ENCODE results near the gene FCHSD1.

FCHSD1 gene

GRCh38 chr5:141672841-141673813 is 21.9 kb upstream of the FCHSD1 start:
- no peak for DNase-seq

DNA sequence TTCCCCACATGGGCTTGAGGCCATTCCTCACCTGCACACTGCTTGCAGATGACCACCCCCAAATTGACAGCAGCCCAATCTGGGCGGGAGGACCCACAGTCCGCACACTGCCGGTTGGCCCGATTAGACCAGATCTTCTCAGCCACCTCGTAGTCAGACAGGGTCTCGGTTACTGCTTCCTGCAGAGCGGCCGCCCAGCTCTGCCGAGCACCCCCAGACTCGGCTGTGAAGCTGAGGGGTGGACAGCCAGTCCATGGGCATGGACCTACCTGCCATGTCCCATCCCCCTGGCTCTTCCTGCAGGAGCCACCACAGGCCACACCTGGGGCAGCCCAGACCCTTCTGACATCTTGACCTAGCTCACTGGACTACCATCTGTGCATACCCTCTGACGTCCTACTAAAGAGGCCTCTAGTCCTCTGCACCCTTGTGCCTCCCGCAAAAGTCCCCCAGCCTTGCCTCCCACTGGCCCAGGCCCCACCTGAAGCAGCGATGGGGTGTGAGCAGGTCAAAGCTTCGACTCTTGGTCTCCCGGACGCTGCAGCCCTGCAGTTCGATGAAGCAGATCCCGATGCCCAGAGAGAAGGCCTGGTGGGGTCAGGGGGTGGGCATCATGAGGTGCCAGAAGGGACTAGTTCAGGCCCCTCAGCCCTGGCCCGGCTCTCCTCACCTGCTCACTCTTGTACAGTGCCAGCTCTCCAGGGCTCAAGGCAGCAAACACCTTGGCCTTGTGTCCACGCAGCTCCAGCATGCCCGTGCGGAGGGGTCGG is 21.0 kb upstream of the FCHSD1 start:
- DNase-seq: no peak

DNA sequence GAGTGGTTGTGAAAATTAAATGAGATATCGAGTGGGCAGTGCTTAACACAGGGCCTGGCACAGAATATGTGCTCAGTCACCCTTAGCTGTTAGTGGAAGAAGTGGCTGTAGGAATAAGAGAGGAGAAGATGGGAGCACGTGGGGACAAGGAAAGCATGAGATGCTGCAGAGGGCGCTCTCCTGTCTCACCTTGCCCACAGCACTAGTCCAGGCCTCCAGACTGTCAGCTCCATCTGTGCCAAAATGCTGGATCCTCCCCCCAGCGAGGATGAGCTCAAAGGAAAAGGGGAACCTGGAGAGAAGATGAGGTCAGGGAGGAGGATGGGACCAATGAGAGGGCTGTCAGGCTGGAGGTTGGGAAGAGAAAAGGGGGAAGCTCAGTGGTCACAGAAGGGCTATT is 18.3 kb upstream of the FCHSD1 start:
- DNase-seq: no peak

- no peak for DNase-seq
These were observed 17.5 kb upstream of the FCHSD1 start for GRCh38 chr5:141668601-141669265.

DNA sequence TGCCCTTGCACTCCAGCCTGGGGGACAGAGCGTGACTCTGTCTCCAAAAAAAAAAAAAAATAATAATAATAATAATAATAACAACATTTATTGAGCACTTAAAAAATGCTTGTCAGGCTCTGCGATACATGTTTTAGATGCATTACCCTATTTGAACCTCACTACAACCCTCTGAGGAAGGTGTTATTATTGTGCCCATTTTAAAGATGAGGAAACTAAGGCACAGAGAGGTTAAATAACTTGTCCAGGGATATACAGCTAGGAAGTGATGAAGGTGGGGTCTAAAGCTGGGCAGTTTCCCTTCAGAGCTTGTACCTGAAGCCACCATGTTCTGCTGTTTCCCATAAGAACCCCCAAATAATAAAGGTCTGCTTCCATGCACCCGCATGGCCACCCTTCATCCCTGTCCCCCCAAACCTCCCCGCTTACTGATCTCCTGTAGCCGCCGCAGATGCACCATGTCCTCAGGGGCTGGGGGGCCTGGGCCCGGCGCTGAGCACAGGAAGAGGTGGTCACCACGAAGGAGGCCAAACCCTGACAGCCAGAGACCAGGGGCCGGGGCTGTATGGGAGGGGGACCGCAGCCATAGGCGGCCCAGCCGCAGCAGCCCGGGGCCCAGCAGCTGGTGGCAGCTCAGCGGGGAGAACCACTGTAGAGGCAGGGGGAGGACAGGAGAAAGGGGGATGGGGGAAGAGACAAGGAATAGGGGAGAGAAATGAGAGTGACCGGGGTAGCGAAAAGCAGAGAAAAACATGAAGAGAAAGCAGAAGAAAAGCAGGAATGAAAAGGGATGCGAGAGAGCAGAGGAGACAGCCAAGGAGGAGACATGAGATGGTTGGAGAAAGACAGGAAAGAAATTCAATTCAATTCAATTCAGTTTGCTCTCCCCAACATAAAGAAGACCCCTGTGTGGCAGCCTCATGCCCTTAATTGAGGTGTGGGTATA is 15.1 kb upstream of the FCHSD1 start:
- no peak for DNase-seq

DNA sequence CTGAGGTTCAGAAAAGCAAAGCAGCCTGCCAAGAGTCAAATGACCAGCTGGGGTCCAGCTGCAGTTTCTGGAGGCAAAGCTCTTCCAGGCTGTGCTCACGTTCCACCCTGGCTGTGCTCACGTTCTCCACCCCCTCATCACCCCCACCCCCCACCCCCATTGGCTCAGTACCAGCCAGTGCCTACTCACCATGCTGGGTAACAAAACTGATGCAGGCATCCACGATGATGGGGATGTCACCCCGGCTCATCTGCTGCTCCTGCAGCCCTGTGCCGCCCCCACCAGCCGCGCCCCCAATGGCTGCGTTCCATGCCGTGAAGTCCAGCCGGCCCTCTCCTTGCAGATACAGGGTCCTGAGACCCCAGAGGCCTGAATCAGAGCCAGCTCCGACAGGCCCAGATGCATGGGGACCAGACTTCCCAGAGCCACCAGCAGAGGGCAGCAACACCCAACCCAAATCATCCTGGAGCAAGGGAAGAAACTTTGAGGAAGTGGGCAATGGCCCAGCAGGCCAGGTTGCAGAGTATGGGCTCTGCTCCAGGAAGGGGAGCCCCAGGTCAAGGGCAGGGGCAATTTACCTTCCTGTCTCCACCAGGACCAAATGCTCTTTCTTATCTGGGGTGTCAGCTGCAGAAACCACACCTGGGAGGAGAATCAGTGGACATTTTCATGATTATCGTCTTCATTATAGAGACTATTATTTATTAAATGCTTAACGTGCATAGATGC is 13.7 kb upstream of the FCHSD1 start:
- peak; percentile 82 for DNase-seq

- no peak for DNase-seq
These were observed 12.3 kb upstream of the FCHSD1 start for GRCh38 chr5:141663506-141663905.

DNA sequence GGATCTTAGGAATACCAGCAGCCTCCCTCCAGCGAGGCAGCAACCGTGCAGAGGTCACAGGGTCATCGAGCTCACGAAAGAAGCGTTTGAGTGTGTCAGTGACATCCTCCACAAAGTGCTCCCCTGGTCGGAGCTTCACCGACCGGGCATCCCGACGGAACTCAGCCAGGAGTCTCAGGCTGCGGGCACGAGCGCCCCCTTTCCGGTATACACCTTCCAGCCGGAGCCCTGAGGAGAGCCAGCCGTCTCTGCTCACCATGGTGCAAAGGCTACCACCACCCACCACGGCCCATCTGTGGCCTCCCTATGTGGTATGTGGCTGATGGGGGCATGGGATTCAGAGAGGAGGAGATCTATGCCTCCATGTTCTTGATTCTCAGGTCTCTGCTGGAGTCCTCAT is 10.8 kb upstream of the FCHSD1 start:
- no peak for DNase-seq

DNA sequence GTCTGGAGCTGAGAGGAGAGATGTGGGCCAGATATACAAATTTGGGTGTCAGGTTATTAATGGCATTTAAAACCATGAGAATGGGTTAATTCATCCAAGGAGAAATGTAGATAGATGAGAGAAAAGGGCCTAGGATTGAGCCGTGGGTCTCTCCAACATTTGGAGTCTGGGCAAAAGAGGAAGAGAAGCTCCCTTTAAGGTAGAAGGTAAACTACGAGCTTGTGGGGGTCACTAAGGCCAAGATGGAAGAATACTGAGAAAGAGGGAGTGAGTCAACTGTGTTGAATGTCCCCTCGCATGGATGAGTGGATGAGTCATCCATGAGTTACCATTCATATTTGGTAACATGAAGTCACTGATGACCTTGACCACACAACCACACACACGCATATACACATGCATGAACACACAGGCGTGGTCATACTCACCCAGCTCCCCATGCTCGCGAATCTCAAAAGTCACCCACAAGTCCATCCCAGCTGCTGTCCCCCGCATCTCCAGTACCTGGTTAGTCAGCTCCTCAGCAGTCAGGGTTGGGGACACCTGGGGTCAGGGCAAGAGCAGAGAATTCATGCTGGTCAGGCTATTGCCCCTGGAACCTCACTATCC is 6.8 kb upstream of the FCHSD1 start:
- no peak for DNase-seq

GRCh38 chr5:141657404-141657803 is 6.2 kb upstream of the FCHSD1 start:
- no peak for DNase-seq

- DNase-seq: no peak
These were observed 5.2 kb upstream of the FCHSD1 start for GRCh38 chr5:141656396-141656795.

- no peak for DNase-seq
These were observed 3.8 kb upstream of the FCHSD1 start for GRCh38 chr5:141655020-141655419.

- no peak for DNase-seq
These were observed 3.1 kb upstream of the FCHSD1 start for GRCh38 chr5:141654298-141654697.

GRCh38 chr5:141651728-141652105 is 499 bp upstream of the FCHSD1 start:
- DNase-seq: no peak

DNA sequence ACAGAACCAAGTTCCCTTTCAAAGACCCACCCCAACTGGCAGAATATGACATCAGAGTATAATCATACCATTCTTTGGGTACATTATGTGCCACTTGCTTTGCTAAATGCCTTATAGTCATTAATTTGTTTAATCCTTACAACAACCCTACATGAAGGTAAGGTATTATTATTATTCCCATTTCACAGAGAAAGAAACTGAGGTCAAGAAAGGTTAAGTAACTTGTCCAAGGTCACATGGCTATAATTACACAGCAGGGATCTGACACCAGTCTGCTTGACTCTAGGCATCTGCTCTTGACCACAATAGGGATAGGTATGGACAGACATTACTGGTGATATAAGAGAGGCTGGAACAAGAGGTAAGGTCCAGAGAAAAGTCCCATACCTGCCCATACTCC is 1.2 kb downstream of the FCHSD1 start:
- no peak for DNase-seq

DNA sequence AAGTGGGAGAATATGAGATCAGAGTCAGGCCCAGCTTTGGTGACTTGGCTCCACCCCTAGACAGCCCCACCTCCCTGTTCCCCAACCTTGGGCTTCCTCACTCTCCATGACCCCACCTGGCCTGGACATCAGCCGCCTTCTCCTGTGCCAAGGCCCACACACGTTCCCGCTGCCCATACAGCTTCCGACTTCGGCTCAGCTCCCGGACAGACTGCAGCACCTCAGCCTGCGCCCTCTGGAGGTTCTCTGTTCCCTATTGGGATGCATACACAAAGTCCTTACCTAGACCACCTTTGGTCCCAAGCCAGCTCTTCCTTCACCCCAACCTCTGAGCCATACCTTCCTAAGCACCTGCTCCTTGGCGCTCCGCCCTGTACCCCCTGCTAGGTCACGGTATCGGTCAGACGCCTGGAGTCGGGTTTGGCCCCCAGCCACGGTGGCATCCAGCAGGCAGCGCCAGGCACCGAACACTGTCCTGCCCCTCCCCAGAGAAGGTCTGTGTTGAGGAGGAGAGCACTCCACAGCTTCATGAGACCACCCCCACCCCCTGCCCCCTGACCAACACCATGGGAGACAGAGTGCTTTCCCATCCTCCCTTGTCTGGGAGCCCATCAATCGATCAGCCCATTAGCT is 2.0 kb downstream of the FCHSD1 start:
- DNase-seq: no peak

GRCh38 chr5:141647851-141648250 is 3.4 kb downstream of the FCHSD1 start:
- no peak for DNase-seq

GRCh38 chr5:141647242-141647641 is 4.0 kb downstream of the FCHSD1 start:
- no peak for DNase-seq

DNA sequence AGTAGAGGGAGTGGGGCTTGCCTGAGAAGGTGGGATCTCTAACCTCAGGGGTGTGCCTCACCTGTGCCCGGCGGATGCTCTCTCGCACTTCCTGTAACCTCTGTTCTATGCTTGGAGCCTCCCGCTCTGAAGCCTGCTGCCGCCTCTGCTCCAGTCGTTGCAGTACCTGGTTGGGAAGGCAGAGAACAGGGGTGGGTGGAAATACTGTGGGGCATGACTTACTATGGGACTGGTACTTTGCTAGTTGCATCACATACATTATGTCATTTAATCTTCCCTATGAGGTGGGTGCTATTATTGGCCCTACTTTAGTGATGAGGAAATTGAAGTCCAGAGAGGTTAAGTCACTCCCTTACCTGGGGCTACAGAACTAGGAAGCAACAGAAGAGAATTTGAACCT is 5.2 kb downstream of the FCHSD1 start:
- DNase-seq: no peak

DNA sequence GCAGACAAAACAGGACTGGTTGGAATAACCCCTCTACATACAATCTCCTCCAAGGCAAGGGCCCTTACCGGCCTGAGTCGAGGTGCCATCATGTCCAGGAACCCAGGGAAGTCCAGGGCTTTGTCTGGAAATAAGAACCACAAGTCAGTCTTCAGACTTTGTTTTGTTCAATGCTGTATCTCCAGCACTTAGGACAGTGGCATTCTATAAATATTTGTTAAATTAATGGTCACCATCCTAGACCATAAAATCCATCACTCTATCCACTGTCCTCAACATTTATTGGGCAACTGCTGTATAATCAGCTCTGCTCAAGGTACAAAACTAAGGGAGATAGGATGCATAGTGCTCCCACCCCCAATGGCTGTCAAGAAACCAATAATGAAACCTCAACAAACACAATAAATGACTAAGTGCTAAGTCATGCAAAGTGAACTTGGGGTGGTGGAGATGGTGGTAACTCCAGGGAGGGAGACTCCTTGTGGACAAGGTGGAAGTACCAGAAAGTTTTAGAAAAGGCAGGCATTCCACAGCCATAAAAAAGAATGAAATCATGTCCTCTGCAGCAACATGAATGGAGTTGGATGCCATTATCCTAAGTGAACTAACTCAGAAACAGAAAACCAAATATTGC is 9.5 kb downstream of the FCHSD1 start:
- DNase-seq: peak; percentile 62
